ENCODE data around the gene NAA40.

Gene NAA40

GRCh38 chr11:64004590-64004984, 65.8 kb downstream of the NAA40 start:
- ChIA-PET CTCF (no interaction called here), POLR2A (no interaction called here)
- no peak for DNase-seq (ENCODE audit: extremely low spot score)
- TF ChIP-seq L3MBTL2 (conservative IDR thresholded peaks at IDR 0.05) (no peak), PKNOX1 (IDR thresholded peaks at IDR 0.05) (no peak), ARNT (IDR thresholded peaks at IDR 0.05) (no peak), FOXA1 (IDR thresholded peaks at IDR 0.05) (no peak), LEF1 (IDR thresholded peaks at IDR 0.05; ENCODE audit: borderline replicate concordance) (no peak), ELF4 (IDR thresholded peaks at IDR 0.05) (no peak)

GRCh38 chr11:64005691-64006090, 66.9 kb downstream of the NAA40 start:
- TF ChIP-seq ZNF384 (IDR thresholded peaks at IDR 0.05) (no peak), FOXA1 (IDR thresholded peaks at IDR 0.05) (no peak), SP1 (IDR thresholded peaks at IDR 0.05) (no peak), CTBP1 (IDR thresholded peaks at IDR 0.05; ENCODE audit: borderline replicate concordance) (no peak), SUZ12 (IDR thresholded peaks at IDR 0.05) (no peak), LEF1 (IDR thresholded peaks at IDR 0.05; ENCODE audit: borderline replicate concordance) (no peak), TARDBP (IDR thresholded peaks at IDR 0.05) (no peak), BHLHE40 (IDR thresholded peaks at IDR 0.05; ENCODE audit: borderline replicate concordance) (no peak), HDGF (IDR thresholded peaks at IDR 0.05; ENCODE audit: borderline replicate concordance) (no peak), NFRKB (IDR thresholded peaks at IDR 0.05) (no peak), L3MBTL2 (conservative IDR thresholded peaks at IDR 0.05) (no peak), FOXM1 (IDR thresholded peaks at IDR 0.05; ENCODE audit: borderline replicate concordance) (no peak), PKNOX1 (IDR thresholded peaks at IDR 0.05) (no peak)
- DNase-seq (ENCODE audit: extremely low spot score): no peak
- ChIA-PET POLR2A (no interaction called here), CTCF (no interaction called here)

GRCh38 chr11:64006398-64006797, 67.6 kb downstream of the NAA40 start:
- no peak for DNase-seq (ENCODE audit: extremely low spot score)
- no peak for TF ChIP-seq FOXK2 (IDR thresholded peaks at IDR 0.05)
- TF ChIP-seq NFRKB (IDR thresholded peaks at IDR 0.05): no peak
- TF ChIP-seq HDGF (IDR thresholded peaks at IDR 0.05; ENCODE audit: borderline replicate concordance): no peak
- TF ChIP-seq SUZ12 (IDR thresholded peaks at IDR 0.05): no peak
- TF ChIP-seq ARNT (IDR thresholded peaks at IDR 0.05): no peak
- TF ChIP-seq CTBP1 (IDR thresholded peaks at IDR 0.05; ENCODE audit: borderline replicate concordance): no peak
- no peak for TF ChIP-seq TARDBP (IDR thresholded peaks at IDR 0.05)
- no peak for TF ChIP-seq SP1 (IDR thresholded peaks at IDR 0.05)
- TF ChIP-seq PKNOX1 (IDR thresholded peaks at IDR 0.05): no peak
- TF ChIP-seq ZNF384 (IDR thresholded peaks at IDR 0.05): no peak
- TF ChIP-seq L3MBTL2 (conservative IDR thresholded peaks at IDR 0.05): no peak
- no peak for TF ChIP-seq FOXA1 (IDR thresholded peaks at IDR 0.05)
- TF ChIP-seq FOXM1 (IDR thresholded peaks at IDR 0.05; ENCODE audit: borderline replicate concordance): no peak
- CTCF ChIA-PET: no interaction called here
- POLR2A ChIA-PET: interaction anchor here (0.9 to 1.0 kb wide), 2 partner anchors 10 to 32 kb away, joined by 3 read pairs; partner anchors contain the start of gene COX8A

All from HEK293T (cell line).